Measurements from ENCODE around the gene HMGXB4. TPM values are rescaled to one million over a fixed set of nuclear protein-coding genes. Genes with fewer than 3 reads are reported as not detected.

The HMGXB4 gene
- total and polyA plus RNA-seq, 9 donors, result 14.8 to 23.9 (median 20.0) TPM

DNA sequence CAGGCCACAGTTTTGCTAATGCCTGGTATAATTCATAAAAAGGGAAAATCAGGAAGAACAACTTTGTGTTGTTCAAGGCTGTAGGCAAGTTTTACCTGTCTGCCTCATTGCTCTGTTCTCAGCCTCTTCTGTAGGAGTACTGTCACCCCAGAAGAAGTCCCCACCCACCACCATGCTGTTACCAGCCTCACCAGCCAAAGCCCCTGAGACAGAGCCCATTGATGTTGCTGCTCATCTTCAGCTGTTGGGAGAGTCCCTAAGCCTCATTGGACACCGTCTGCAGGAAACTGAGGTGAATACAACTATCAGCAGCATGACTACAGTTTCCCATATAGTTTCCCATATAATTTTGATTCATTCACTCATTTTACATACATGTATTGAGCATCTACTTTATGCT is 30.8 kb downstream of the HMGXB4 start:
- WGBS, 3 donors, result 95 to 98% (median 96%) methylated on average over 1 of the region's 1 CpG

DNA sequence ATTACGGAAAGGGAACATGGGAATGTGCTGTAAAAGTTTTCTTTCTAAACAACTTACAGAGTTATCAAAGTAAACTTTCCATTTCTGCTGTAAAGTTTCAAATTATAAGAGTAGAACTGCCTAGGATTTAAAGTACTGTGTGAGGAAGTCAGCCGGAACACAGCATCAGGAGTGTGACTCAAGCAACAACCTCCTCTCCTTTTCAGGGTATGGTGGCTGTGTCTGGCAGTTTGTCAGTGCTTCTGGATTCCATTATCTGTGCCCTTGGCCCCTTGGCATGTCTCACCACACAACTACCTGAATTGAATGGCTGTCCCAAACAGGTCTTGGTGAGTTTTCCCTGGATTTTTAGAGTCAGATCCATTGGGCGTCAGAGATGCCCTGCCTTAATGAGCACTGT is 35.5 kb downstream of the HMGXB4 start:
- no peaks in the 10 kb centered on the region for H3K4me1 ChIP-seq (ENCODE audit: insufficient read depth)
- no peak overlapping the region for H3K27ac ChIP-seq
- TF ChIP-seq, protein P1, sequence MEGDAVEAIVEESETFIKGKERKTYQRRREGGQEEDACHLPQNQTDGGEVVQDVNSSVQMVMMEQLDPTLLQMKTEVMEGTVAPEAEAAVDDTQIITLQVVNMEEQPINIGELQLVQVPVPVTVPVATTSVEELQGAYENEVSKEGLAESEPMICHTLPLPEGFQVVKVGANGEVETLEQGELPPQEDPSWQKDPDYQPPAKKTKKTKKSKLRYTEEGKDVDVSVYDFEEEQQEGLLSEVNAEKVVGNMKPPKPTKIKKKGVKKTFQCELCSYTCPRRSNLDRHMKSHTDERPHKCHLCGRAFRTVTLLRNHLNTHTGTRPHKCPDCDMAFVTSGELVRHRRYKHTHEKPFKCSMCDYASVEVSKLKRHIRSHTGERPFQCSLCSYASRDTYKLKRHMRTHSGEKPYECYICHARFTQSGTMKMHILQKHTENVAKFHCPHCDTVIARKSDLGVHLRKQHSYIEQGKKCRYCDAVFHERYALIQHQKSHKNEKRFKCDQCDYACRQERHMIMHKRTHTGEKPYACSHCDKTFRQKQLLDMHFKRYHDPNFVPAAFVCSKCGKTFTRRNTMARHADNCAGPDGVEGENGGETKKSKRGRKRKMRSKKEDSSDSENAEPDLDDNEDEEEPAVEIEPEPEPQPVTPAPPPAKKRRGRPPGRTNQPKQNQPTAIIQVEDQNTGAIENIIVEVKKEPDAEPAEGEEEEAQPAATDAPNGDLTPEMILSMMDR (IDR thresholded peaks at IDR 0.05), result no peak
- TF ChIP-seq EP300 (IDR thresholded peaks at IDR 0.05) (no peak), POLR2A (IDR thresholded peaks at IDR 0.05) (no peak)
- H3K9me3 ChIP-seq, result no peaks in the 10 kb centered on the region
- intact Hi-C loops (cut with DNase I), result loop anchor here in 1 of 4 donors (10.0 kb wide), 1 partner anchor 1378 kb away; no protein-coding TSS in a partner anchor
- 93 to 98% (median 93%) methylated on average over 3 of the region's 3 CpGs for WGBS, 3 donors
- H3K36me3 ChIP-seq, result no peaks in the 10 kb centered on the region
- no peak overlapping the region for H3K4me3 ChIP-seq
- H3K27me3 ChIP-seq, result no peaks in the 10 kb centered on the region
- no peak for DNase-seq

More for the DNA sequence above, 30.8 kb downstream of the HMGXB4 start:
- DNase-seq, result no peak
- Histone ChIP-seq H3K27ac (no peak overlapping the region), H3K4me3 (no peak overlapping the region), H3K36me3 (no peaks in the 10 kb centered on the region), H3K4me1 (ENCODE audit: insufficient read depth) (no peaks in the 10 kb centered on the region), H3K27me3 (no peaks in the 10 kb centered on the region), H3K9me3 (no peaks in the 10 kb centered on the region)
- TF ChIP-seq, protein P1 (IDR thresholded peaks at IDR 0.05), result no peak
- TF ChIP-seq EP300 (IDR thresholded peaks at IDR 0.05), result no peak
- TF ChIP-seq POLR2A (IDR thresholded peaks at IDR 0.05), result no peak
- intact Hi-C loops (cut with DNase I), result no loop called here

DNA sequence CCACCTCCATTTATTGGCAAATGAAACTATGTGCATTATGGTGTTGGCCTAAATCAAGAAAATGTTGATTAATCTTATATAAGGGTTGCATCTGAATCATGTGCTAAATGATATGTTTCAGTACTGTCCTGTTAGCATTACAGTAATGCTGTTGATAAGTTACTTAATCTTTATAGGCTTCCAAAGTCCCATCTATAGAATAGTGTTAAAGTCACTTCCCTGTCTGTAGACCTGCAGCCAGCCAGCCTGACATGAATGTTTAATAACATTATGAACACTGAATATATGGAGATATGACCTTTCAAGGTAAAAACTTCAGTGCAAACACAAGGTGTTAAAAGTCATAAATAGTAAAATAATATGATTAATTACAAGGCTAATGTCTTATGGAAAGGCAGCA is 38.8 kb downstream of the HMGXB4 start:
- H3K9me3 ChIP-seq, result no peaks in the 10 kb centered on the region
- H3K36me3 ChIP-seq, result no peaks in the 10 kb centered on the region
- no peak overlapping the region for H3K4me3 ChIP-seq
- H3K27ac ChIP-seq, result no peak overlapping the region
- no peaks in the 10 kb centered on the region for H3K27me3 ChIP-seq
- no peak for DNase-seq
- H3K4me1 ChIP-seq (ENCODE audit: insufficient read depth), result no peaks in the 10 kb centered on the region
- intact Hi-C loops (cut with DNase I), result loop anchor here in 1 of 4 donors (10.0 kb wide), 1 partner anchor 1381 kb away; no protein-coding TSS in a partner anchor
- no peak for TF ChIP-seq EP300 (IDR thresholded peaks at IDR 0.05)
- TF ChIP-seq, protein P1 (IDR thresholded peaks at IDR 0.05), result no peak
- no peak for TF ChIP-seq POLR2A (IDR thresholded peaks at IDR 0.05)

DNA sequence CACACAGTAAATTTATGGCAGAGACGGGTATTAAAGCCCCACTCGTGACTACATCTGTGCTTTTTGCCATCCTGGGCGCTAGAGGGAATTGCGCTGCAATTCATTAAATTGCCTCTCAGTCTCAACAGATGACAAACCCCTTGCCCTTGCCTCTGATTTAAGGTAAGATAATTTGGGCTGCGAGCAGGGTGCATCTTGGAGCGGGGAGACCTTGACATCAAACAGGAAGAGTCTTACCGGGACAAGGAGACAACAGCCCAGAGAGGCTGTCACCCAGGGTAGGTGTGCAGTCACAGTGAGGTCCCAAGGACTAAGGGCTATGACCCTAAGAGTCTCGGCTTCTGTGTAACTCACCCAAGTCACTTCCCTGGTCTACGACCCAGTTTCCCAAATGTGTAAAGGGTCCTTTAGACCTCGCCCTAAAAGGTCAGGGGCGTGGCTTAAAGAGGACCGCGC is 42.0 kb downstream of the HMGXB4 start:
- Histone ChIP-seq H3K27me3 (no peaks in the 10 kb centered on the region), H3K9me3 (no peaks in the 10 kb centered on the region), H3K4me1 (ENCODE audit: insufficient read depth) (no peaks in the 10 kb centered on the region), H3K27ac (peak overlapping the region; percentile 80 to 87), H3K36me3 (no peaks in the 10 kb centered on the region), H3K4me3 (peak overlapping the region; percentile 95)
- DNase-seq, result no peak
- 10 to 12% (median 10%) methylated on average over 13 of the region's 13 CpGs for WGBS, 3 donors
- TF ChIP-seq POLR2A (IDR thresholded peaks at IDR 0.05), result no peak
- no peak for TF ChIP-seq EP300 (IDR thresholded peaks at IDR 0.05)
- TF ChIP-seq, protein P1 (IDR thresholded peaks at IDR 0.05), result no peak
- intact Hi-C loops (cut with DNase I), result loop anchor here in 1 of 4 donors (10.0 kb wide), 1 partner anchor 1384 kb away; no protein-coding TSS in a partner anchor
